CD4-positive, alpha-beta T cell treated with Interleukin-1 beta for 1 hour (primary cell): ENCODE measurements around the gene CR1L.
A peak's percentile ranks its signal among the peaks of the same experiment; 100 is the strongest.
"Not testable (repeated sequence)": the region's sequence is repeated elsewhere in the genome, so short reads cannot be mapped to it uniquely, and the experiment has no call there.

Experiments
- DNase-seq, 2 donors: peaks; one replicate each; pipeline ENCODE4 v3.0.0-alpha.2; 2020 to 2022

The CR1L gene

GRCh38 chr1:207747627-207748492, 102.9 kb downstream of the CR1L start:
- no peak for DNase-seq

GRCh38 chr1:207748737-207749528, 104.0 kb downstream of the CR1L start:
- DNase-seq = peak in 1 of 2 donors; percentile 22

GRCh38 chr1:207750631-207751305, 105.8 kb downstream of the CR1L start:
- DNase-seq = no peak

GRCh38 chr1:207751463-207751789, 106.5 kb downstream of the CR1L start:
- DNase-seq = not testable (repeated sequence)

- DNase-seq = peak; percentile 93 to 94
These were observed 107.0 kb downstream of the CR1L start, which contains the start of gene CD46 for GRCh38 chr1:207751790-207752455. TSS of gene CD46 (plus strand) at chr1:207752054. CDS start at chr1:207752213, 159 bp downstream.

GRCh38 chr1:207752456-207752998, 107.6 kb downstream of the CR1L start:
- DNase-seq = peak; percentile 4 to 8

- DNase-seq = no peak
These were observed 108.7 kb downstream of the CR1L start for GRCh38 chr1:207753611-207754010.

- DNase-seq = no peak
These were observed 109.1 kb downstream of the CR1L start for GRCh38 chr1:207754011-207754410.

GRCh38 chr1:207754974-207755700, 110.2 kb downstream of the CR1L start:
- DNase-seq = no peak

GRCh38 chr1:207755846-207756693, 111.1 kb downstream of the CR1L start:
- DNase-seq = no peak

- no peak for DNase-seq
These were observed 117.7 kb downstream of the CR1L start for GRCh38 chr1:207762622-207763021.

GRCh38 chr1:207763091-207763490, 118.2 kb downstream of the CR1L start:
- DNase-seq = no peak

- no peak for DNase-seq
These were observed 119.0 kb downstream of the CR1L start for GRCh38 chr1:207763972-207764371.

GRCh38 chr1:207766569-207766968, 121.6 kb downstream of the CR1L start:
- DNase-seq = no peak

- DNase-seq = not testable (repeated sequence)
These were observed 125.6 kb downstream of the CR1L start for GRCh38 chr1:207770514-207770913.
